Measurements from ENCODE around the gene GAS2L2. TPM values are rescaled to one million over a fixed set of nuclear protein-coding genes. Genes with fewer than 3 reads are reported as not detected.

Gene GAS2L2
- total and polyA plus RNA-seq, 2 experiments from 2014 or later: 0.06 TPM; not detected in 1

DNA sequence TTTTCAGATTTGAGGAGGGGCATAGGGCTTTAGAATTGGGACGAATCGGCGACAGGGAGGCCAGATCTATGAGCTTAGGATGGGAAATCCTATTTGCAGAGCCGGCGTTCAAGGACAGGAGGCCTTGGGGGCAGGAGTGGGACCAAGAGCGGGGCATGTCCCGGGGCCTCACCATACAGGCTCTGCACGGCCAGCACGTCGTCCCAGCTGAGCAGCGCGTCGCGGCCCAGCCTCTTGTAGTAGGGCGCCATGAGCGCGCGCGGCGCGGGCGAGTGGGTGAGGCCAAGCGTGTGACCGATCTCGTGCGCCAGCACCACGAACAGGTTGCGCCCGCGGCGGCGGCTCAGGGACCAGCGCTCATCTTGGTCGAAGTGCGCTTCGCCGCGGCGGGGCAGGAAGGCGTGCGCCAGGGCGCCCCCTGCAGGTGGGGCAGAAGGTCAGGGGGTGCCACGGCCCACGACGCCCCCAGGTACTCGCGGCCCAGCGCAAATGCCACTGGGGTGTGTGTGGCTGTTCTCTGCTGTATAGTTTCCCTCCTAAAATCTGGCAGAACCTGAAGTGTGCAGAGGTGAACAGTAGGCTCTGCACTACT is 17.0 kb upstream of the GAS2L2 start:
- Histone ChIP-seq H3F3A (replicated peaks; ENCODE audit: low read depth) (peaks cover 2% of the 10 kb centered on the region; the same call in 1 of the 2 replicates), H3K27ac (ENCODE audit: low read depth) (no peak overlapping the region), H3K36me3 (ENCODE audit: insufficient read depth) (no peaks in the 10 kb centered on the region), H3K9me2 (ENCODE audit: insufficient read depth) (no peaks in the 10 kb centered on the region), H3K4me2 (no peak overlapping the region), H4K20me1 (replicated peaks; ENCODE audit: insufficient read depth) (no peaks in the 10 kb centered on the region), H3K4me1 (ENCODE audit: insufficient read depth) (peaks cover 14% of the 10 kb centered on the region), H2AFZ (no peak overlapping the region), H3K27me3 (ENCODE audit: insufficient read depth) (no peaks in the 10 kb centered on the region), H3K79me2 (replicated peaks; ENCODE audit: insufficient read depth) (no peaks in the 10 kb centered on the region), H3K4me3 (no peak overlapping the region)
- Mint-ChIP-seq H3K9me3 (no peaks in the 10 kb centered on the region), H3K27me3 (ENCODE audit: insufficient read depth, low read depth, poor library complexity) (peaks cover 2% of the 10 kb centered on the region), H3K36me3 (ENCODE audit: low read depth) (no peaks in the 10 kb centered on the region), H3K4me3 (no peak overlapping the region), H3K27ac (no peak overlapping the region), H3K4me1 (peaks cover 40% of the 10 kb centered on the region)
- no peak for DNase-seq (ENCODE audit: low spot score)
- TF ChIP-seq NANOG (IDR thresholded peaks at IDR 0.05; ENCODE audit: borderline replicate concordance) (no peak), JUNB (IDR thresholded peaks at IDR 0.05; ENCODE audit: unreplicated experiment) (no peak)
- TF ChIP-seq, protein P1, sequence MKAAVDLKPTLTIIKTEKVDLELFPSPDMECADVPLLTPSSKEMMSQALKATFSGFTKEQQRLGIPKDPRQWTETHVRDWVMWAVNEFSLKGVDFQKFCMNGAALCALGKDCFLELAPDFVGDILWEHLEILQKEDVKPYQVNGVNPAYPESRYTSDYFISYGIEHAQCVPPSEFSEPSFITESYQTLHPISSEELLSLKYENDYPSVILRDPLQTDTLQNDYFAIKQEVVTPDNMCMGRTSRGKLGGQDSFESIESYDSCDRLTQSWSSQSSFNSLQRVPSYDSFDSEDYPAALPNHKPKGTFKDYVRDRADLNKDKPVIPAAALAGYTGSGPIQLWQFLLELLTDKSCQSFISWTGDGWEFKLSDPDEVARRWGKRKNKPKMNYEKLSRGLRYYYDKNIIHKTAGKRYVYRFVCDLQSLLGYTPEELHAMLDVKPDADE (IDR thresholded peaks at IDR 0.05): no peak
- TF ChIP-seq, protein P2, sequence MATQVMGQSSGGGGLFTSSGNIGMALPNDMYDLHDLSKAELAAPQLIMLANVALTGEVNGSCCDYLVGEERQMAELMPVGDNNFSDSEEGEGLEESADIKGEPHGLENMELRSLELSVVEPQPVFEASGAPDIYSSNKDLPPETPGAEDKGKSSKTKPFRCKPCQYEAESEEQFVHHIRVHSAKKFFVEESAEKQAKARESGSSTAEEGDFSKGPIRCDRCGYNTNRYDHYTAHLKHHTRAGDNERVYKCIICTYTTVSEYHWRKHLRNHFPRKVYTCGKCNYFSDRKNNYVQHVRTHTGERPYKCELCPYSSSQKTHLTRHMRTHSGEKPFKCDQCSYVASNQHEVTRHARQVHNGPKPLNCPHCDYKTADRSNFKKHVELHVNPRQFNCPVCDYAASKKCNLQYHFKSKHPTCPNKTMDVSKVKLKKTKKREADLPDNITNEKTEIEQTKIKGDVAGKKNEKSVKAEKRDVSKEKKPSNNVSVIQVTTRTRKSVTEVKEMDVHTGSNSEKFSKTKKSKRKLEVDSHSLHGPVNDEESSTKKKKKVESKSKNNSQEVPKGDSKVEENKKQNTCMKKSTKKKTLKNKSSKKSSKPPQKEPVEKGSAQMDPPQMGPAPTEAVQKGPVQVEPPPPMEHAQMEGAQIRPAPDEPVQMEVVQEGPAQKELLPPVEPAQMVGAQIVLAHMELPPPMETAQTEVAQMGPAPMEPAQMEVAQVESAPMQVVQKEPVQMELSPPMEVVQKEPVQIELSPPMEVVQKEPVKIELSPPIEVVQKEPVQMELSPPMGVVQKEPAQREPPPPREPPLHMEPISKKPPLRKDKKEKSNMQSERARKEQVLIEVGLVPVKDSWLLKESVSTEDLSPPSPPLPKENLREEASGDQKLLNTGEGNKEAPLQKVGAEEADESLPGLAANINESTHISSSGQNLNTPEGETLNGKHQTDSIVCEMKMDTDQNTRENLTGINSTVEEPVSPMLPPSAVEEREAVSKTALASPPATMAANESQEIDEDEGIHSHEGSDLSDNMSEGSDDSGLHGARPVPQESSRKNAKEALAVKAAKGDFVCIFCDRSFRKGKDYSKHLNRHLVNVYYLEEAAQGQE (IDR thresholded peaks at IDR 0.05; ENCODE audit: unreplicated experiment): no peak
- TF ChIP-seq, protein P3, sequence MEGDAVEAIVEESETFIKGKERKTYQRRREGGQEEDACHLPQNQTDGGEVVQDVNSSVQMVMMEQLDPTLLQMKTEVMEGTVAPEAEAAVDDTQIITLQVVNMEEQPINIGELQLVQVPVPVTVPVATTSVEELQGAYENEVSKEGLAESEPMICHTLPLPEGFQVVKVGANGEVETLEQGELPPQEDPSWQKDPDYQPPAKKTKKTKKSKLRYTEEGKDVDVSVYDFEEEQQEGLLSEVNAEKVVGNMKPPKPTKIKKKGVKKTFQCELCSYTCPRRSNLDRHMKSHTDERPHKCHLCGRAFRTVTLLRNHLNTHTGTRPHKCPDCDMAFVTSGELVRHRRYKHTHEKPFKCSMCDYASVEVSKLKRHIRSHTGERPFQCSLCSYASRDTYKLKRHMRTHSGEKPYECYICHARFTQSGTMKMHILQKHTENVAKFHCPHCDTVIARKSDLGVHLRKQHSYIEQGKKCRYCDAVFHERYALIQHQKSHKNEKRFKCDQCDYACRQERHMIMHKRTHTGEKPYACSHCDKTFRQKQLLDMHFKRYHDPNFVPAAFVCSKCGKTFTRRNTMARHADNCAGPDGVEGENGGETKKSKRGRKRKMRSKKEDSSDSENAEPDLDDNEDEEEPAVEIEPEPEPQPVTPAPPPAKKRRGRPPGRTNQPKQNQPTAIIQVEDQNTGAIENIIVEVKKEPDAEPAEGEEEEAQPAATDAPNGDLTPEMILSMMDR (conservative IDR thresholded peaks at IDR 0.05; ENCODE audit: low read depth in 2 of 2): peak; percentile 48 to 53
- no peak for ATAC-seq

DNA sequence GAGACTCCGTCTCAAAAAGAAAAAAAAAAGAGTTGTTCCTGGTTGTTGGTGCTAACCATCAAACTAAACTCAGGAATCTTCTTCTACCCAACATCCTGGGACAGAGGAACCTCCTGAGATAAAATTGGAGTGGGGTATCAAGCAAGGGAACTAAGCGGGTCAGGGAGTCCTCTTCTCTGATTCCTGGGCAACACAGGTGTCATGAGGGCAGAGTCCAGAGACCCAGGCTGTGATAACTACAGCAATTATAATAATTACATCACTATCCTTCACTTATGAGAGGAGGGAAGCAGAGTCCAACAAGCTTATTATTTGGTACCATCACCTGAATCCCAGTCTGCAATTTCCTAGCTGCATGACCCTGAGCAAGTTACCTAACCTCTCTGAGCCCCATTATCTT is 15.8 kb upstream of the GAS2L2 start:
- peaks cover 6% of the 10 kb centered on the region for H3K27me3 Mint-ChIP-seq (ENCODE audit: insufficient read depth, low read depth, poor library complexity)
- no peaks in the 10 kb centered on the region; the same call in 1 of the 3 replicates for H3K9me3 Mint-ChIP-seq
- Histone ChIP-seq H3K9me2 (ENCODE audit: insufficient read depth) (no peaks in the 10 kb centered on the region), H3K79me2 (replicated peaks; ENCODE audit: insufficient read depth) (no peaks in the 10 kb centered on the region), H3K4me1 (ENCODE audit: insufficient read depth) (peaks cover 10% of the 10 kb centered on the region; the same call in 1 of the 2 replicates), H4K20me1 (replicated peaks; ENCODE audit: insufficient read depth) (no peaks in the 10 kb centered on the region), H3K4me3 (no peak overlapping the region), H3F3A (replicated peaks; ENCODE audit: low read depth) (peaks cover 4% of the 10 kb centered on the region; the same call in 1 of the 2 replicates), H3K4me2 (no peak overlapping the region), H3K27me3 (ENCODE audit: insufficient read depth) (no peaks in the 10 kb centered on the region), H3K36me3 (ENCODE audit: insufficient read depth) (no peaks in the 10 kb centered on the region), H3K27ac (ENCODE audit: low read depth) (no peak overlapping the region), H2AFZ (no peak overlapping the region)
- DNase-seq (ENCODE audit: low spot score) (no peak), ATAC-seq (no peak)
- no peak overlapping the region for H3K4me3 Mint-ChIP-seq
- no peak for TF ChIP-seq JUNB (IDR thresholded peaks at IDR 0.05; ENCODE audit: unreplicated experiment)
- H3K4me1 Mint-ChIP-seq: peaks cover 33% of the 10 kb centered on the region
- no peaks in the 10 kb centered on the region for H3K36me3 Mint-ChIP-seq (ENCODE audit: low read depth)
- H3K27ac Mint-ChIP-seq: no peak overlapping the region

Measured in GM23338 (cell line).